Smooth muscle cell (in vitro differentiated cells): ENCODE results near the gene SH3RF3. TPM values are rescaled to one million over a fixed set of nuclear protein-coding genes. Genes with fewer than 3 reads are reported as not detected.

Experiments
- DNase-seq: peaks from one replicate; lab custom pipeline; 2025; ENCODE audit not compliant: unreplicated experiment; lab: John Stamatoyannopoulos, UW
- H2AFZ ChIP-seq: fragments of 200-600 bp; sonication (generic); 2 replicates; pipeline ENCODE4 v1.6.0; 2016; ENCODE audit warnings: antibody characterized with exemption, low read depth, mild to moderate bottlenecking
- H3F3A ChIP-seq: fragments of 200-600 bp; sonication (generic); 2 replicates; pipeline ENCODE4 v1.6.0; 2017; ENCODE audit warnings: antibody characterized with exemption, low read depth
- H3K27ac ChIP-seq: fragments of 200-600 bp; sonication (generic); 2 replicates; pipeline ENCODE4 v1.5.1; 2016; ENCODE audit warnings: low read depth, mild to moderate bottlenecking
- H3K27me3 ChIP-seq: fragments of 200-600 bp; sonication (generic); 2 replicates; pipeline ENCODE4 v1.6.1; 2016; ENCODE audit warnings: low read depth, mild to moderate bottlenecking
- H3K36me3 ChIP-seq: fragments of 200-600 bp; sonication (generic); 2 replicates; pipeline ENCODE4 v1.5.1; 2016; ENCODE audit warnings: low read depth
- H3K4me1 ChIP-seq: fragments of 200-600 bp; sonication (generic); 2 replicates; pipeline ENCODE4 v1.5.1; 2016; ENCODE audit warnings: low read depth
- H3K4me2 ChIP-seq: fragments of 200-600 bp; sonication (generic); 2 replicates; pipeline ENCODE4 v1.6.0; 2016; ENCODE audit warnings: mild to moderate bottlenecking
- H3K4me3 ChIP-seq: fragments of 200-600 bp; sonication (generic); 2 replicates; pipeline ENCODE4 v1.5.1; 2016; ENCODE audit warnings: mild to moderate bottlenecking
- H3K79me2 ChIP-seq: fragments of 200-600 bp; sonication (generic); 2 replicates; pipeline ENCODE4 v1.6.0; 2016; ENCODE audit warnings: low read depth, mild to moderate bottlenecking
- H3K9ac ChIP-seq: fragments of 200-600 bp; sonication (generic); 2 replicates; pipeline ENCODE4 v1.6.0; 2016; ENCODE audit warnings: low read depth
- H3K9me3 ChIP-seq: fragments of 200-600 bp; sonication (generic); replicated peaks from 2 replicates; pipeline ENCODE4 v1.5.1; 2016; ENCODE audit warnings: low read depth
- H4K20me1 ChIP-seq: fragments of 200-600 bp; sonication (generic); 2 replicates; pipeline ENCODE4 v1.6.0; 2016; ENCODE audit warnings: low read depth
- WGBS: methylation state at CpG from one replicate; pipeline ENCODE4 v1.1.7; 2016; ENCODE audit warnings: low lambda C conversion rate; 5-methylcytosine and 5-hydroxymethylcytosine counted together
- polyA plus RNA-seq: library from polyadenylated mRNA; unstranded; fragments of >200 nt; fragmentation: Nextera tagmentation; extraction: Ambion mirVana; gene quantifications from 2 replicates; pipeline ENCODE4 v1.2.1, GENCODE V29; 2016
- total RNA-seq: library from RNA; depleted of rRNA; stranded (reverse); fragments of >200 nt; gene quantifications from 2 replicates; pipeline ENCODE4 v1.2.3, GENCODE V29; 2014
- TF ChIP-seq, protein P1 (sequence below): fragments of 200-600 bp; sonication (generic); IDR thresholded peaks from 2 replicates; pipeline ENCODE4 v1.5.1; 2017; ENCODE audit warnings: borderline replicate concordance, mild to moderate bottlenecking, antibody characterized with exemption; ENCODE audit not compliant: insufficient read depth, poor library complexity, severe bottlenecking

The SH3RF3 gene
- total and polyA plus RNA-seq, 2 experiments from 2014 or later: 6.6 to 11.8 TPM

DNA sequence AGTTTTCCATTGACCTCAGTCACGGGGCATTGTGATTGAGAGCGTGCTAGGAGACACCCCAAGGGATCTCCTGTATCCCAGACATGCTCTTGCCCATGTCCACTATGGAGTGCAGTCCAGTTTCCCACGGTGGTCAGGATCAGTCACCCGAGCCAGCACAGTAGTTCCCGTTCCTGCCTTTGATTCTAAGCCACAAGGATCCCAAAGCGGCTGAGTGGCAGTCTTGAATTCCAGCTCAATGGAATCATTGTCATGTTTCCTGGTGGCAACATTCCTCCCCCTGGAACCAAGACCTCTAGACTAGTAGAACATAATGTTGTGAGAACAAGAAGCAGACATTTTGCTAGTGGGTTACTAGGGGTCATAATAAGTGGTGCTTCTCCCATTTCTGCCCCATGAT is 330.5 kb downstream of the SH3RF3 start:
- Histone ChIP-seq H3K4me2 (peak overlapping the region; percentile 33), H3K9ac (no peak overlapping the region), H3K27me3 (no peaks in the 10 kb centered on the region), H2AFZ (no peak overlapping the region), H4K20me1 (no peaks in the 10 kb centered on the region), H3K36me3 (no peaks in the 10 kb centered on the region), H3K79me2 (no peaks in the 10 kb centered on the region), H3K27ac (peak overlapping the region; percentile 39), H3K4me3 (no peak overlapping the region), H3K4me1 (no peaks in the 10 kb centered on the region), H3K9me3 (no peaks in the 10 kb centered on the region), H3F3A (no peaks in the 10 kb centered on the region)
- DNase-seq: no peak
- TF ChIP-seq, protein P1, sequence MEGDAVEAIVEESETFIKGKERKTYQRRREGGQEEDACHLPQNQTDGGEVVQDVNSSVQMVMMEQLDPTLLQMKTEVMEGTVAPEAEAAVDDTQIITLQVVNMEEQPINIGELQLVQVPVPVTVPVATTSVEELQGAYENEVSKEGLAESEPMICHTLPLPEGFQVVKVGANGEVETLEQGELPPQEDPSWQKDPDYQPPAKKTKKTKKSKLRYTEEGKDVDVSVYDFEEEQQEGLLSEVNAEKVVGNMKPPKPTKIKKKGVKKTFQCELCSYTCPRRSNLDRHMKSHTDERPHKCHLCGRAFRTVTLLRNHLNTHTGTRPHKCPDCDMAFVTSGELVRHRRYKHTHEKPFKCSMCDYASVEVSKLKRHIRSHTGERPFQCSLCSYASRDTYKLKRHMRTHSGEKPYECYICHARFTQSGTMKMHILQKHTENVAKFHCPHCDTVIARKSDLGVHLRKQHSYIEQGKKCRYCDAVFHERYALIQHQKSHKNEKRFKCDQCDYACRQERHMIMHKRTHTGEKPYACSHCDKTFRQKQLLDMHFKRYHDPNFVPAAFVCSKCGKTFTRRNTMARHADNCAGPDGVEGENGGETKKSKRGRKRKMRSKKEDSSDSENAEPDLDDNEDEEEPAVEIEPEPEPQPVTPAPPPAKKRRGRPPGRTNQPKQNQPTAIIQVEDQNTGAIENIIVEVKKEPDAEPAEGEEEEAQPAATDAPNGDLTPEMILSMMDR: no peak
- 42% methylated on average over 6 of the region's 6 CpGs for WGBS

- no peaks in the 10 kb centered on the region for H3K27me3 ChIP-seq
- H3K9ac ChIP-seq: no peak overlapping the region
- no peak for DNase-seq
- no peaks in the 10 kb centered on the region for H3K36me3 ChIP-seq
- no peak overlapping the region for H2AFZ ChIP-seq
- TF ChIP-seq, protein P1: no peak
- no peaks in the 10 kb centered on the region for H3K79me2 ChIP-seq
- no peak overlapping the region for H3K4me3 ChIP-seq
- 93% methylated on average over 4 of the region's 4 CpGs for WGBS
- no peaks in the 10 kb centered on the region for H3F3A ChIP-seq
- H3K4me2 ChIP-seq: no peak overlapping the region
- H3K27ac ChIP-seq: no peak overlapping the region
- no peaks in the 10 kb centered on the region for H3K4me1 ChIP-seq
- no peaks in the 10 kb centered on the region for H3K9me3 ChIP-seq
- H4K20me1 ChIP-seq: no peaks in the 10 kb centered on the region
These were observed 331.7 kb downstream of the SH3RF3 start for GRCh38 chr2:109460553-109461324.

- H3K27ac ChIP-seq: no peak overlapping the region
- TF ChIP-seq, protein P1: no peak
- no peaks in the 10 kb centered on the region for H3K36me3 ChIP-seq
- WGBS: 89% methylated on average over 6 of the region's 6 CpGs
- H3K4me3 ChIP-seq: no peak overlapping the region
- H3K9me3 ChIP-seq: no peaks in the 10 kb centered on the region
- no peak overlapping the region for H3K4me2 ChIP-seq
- no peak for DNase-seq
- H3K79me2 ChIP-seq: no peaks in the 10 kb centered on the region
- H3F3A ChIP-seq: peaks cover 4% of the 10 kb centered on the region
- H4K20me1 ChIP-seq: no peaks in the 10 kb centered on the region
- H3K27me3 ChIP-seq: no peaks in the 10 kb centered on the region
- no peaks in the 10 kb centered on the region for H3K4me1 ChIP-seq
- H3K9ac ChIP-seq: no peak overlapping the region
- H2AFZ ChIP-seq: no peak overlapping the region
These were observed 334.2 kb downstream of the SH3RF3 start for GRCh38 chr2:109463236-109463635.

DNA sequence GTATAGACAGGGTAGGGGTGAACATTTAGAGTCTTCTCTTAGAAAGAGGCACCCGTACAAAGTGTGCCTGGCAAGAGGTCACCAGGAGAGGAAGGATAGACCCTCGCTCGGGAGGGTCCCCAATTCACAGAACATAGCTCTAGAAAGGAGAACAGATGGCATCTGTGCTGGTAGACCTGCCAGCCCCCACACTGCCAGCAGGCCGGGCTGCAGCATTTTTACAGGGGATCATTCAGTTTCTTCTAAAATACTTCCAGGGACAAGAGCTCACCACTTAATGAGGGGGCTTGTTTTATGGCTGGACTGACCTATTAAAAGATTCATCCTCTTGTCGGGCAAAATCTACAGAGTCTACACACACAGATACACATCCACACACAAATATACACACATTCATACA is 334.9 kb downstream of the SH3RF3 start:
- no peak overlapping the region for H2AFZ ChIP-seq
- H3K4me3 ChIP-seq: no peak overlapping the region
- H3K27ac ChIP-seq: no peak overlapping the region
- H4K20me1 ChIP-seq: no peaks in the 10 kb centered on the region
- H3K27me3 ChIP-seq: no peaks in the 10 kb centered on the region
- no peak overlapping the region for H3K4me2 ChIP-seq
- no peak for DNase-seq
- no peak overlapping the region for H3K9ac ChIP-seq
- no peaks in the 10 kb centered on the region for H3K4me1 ChIP-seq
- H3K36me3 ChIP-seq: no peaks in the 10 kb centered on the region
- TF ChIP-seq, protein P1: no peak
- no peaks in the 10 kb centered on the region for H3K79me2 ChIP-seq
- no peaks in the 10 kb centered on the region for H3K9me3 ChIP-seq
- peaks cover 4% of the 10 kb centered on the region for H3F3A ChIP-seq
- WGBS: 88% methylated on average over 5 of the region's 5 CpGs
